Pulmonary artery endothelial cell (primary cell): ENCODE measurements around the gene HOXC13. TPM values are rescaled to one million over a fixed set of nuclear protein-coding genes. Genes with fewer than 3 reads are reported as not detected.

Experiments used
- DNase-seq: peaks from one replicate; pipeline ENCODE4 v3.0.0-alpha.2; 2011; ENCODE audit warnings: low read depth, low spot score
- total RNA-seq: library from RNA; depleted of rRNA; stranded (reverse); fragments of >200 nt; gene quantifications from 2 replicates; pipeline ENCODE4 v1.2.3, GENCODE V29; 2014

HOXC13 gene
- total RNA-seq, 1 donor from 2014 or later: not detected

DNA sequence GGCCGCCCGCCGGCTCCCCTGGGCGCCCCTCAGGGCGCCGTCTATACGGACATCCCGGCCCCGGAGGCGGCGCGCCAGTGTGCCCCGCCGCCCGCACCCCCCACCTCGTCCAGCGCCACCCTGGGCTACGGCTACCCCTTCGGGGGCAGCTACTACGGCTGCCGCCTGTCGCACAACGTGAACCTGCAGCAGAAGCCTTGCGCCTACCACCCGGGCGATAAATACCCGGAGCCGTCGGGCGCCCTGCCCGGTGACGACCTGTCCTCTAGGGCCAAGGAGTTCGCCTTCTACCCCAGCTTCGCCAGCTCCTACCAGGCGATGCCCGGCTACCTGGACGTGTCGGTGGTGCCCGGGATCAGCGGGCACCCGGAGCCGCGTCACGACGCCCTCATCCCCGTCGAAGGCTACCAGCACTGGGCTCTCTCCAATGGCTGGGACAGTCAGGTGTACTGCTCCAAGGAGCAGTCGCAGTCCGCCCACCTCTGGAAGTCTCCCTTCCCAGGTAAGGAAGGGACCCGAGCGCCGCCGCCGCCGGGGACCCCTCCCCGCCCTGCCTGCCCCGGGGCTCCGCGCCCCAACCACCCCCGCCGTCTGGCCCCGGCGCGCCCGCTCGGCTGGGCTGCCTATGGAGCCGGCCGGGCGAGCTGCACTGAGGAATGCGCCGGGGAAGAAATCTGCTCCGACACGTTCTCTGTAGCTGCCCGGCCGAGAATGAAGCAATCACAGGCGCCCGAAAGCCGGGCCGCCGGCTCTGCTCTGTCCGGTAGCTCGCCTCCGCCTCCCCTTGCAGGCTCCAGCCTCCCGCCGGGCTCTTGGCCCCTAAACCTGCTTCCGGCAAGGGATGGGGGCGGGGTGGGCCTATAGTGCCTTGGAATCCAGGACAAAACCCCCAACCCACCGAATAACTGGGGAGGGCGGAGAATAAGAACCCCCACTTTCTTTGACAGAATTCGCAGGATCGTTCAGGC is 794 bp downstream of the HOXC13 start:
- no peak for DNase-seq

DNA sequence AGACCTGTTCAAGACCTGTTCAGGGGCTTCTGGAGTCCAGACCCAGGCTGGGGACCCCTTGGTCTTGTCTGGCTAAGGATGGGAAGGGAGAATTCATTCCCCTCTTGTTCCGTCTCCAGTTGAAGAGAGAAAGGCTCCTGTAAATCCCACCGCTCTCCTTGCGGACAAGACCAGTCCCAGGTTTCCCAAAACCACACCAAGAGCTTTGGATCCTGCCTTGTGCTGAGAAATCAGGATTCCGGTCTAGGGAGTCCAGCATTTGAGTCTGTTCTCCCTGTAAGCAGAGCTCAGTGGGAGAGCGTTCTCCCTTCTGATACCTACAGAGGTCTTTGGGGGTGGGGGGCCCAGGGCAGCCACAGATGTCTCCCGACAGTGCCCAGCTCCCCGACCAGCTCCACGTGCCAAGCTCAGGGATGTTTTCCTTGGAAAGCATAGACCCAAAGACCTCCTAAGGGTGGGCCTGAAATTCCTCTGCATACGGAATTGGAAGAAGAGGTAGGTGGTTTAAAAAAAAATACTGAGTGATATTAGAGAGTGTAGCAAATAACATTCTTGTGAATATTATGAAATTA is 1.9 kb downstream of the HOXC13 start:
- no peak for DNase-seq

DNA sequence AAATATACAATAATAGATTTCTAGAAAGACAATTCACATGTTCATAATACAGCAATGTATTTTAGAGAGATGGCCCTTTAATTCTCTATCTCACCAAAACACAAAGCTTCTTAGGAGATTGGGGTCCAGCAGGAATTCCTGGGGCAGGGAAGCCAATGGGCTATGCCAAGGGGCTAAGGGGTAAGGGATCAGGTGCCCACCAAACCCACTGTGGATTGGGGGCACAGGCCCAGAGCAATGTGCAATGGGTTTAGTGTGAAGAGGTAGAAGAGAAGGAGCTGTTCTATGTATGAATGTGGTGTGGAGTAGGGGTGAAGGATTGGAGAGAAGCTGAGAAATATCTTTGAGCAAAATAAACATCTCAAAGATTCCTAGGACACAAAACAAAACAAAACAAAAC is 2.6 kb downstream of the HOXC13 start:
- no peak for DNase-seq

DNA sequence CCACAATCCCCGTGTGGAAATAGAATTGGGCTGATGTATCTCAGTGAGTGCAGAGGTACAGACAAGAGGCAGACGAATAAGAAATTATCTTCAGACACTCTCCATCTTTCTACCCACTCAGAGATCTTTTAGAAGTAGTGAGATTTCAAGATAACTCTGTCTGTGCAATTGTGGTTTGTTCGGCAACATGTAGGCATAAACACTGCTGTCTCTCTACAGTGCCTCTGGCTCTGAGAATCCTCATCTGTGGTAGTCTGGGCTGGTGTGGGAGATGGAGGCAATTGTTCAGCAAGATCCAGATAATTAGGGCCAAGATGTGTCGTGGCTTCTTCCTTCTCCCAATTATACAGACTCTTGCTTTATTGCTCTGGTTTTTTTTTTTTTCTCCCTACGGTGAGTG is 3.1 kb downstream of the HOXC13 start:
- DNase-seq: no peak

DNA sequence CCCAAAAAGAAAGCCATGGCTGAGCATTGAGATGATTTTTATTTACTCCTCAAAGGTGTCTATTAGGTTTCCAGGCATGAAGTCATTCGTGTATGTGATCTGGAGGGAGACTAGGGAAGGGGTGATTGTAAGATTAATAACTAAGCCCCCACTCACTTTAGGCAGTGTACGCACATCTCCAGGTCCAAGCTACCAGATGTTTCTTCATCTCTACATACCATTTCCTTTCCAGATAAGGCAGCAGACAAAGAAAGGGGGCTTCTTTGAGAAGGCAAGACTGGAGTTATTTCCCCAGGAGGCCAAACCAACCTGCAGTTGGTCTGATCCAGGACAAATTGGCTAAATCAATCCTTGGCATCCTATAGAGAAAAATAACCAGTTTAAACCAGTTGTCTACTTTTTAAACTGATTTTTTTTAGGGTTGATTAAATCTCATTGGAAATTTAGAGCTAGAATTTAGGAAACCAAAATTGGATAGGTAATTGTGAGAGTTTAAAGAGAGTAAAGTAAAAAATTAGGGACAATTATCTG is 3.9 kb downstream of the HOXC13 start:
- DNase-seq: no peak

DNA sequence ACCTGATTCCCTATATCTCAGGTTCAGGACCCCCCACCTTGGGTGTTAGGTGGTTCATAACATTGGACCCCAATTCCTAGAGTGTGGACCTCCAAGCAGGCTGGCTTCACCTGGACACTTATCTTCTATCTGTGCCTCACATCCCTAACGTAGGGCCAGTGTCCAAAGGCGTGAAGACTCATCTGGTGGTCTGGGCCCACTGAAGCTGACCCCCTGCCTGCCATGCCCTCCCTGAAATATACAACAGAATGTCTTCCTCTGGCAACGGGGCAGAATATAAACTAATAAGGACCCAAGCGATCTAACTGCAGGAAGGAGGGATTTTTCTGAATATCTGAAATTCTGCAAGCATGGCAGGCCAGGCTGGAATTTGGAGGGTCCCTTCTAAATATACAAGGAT is 5.6 kb downstream of the HOXC13 start:
- DNase-seq: no peak

DNA sequence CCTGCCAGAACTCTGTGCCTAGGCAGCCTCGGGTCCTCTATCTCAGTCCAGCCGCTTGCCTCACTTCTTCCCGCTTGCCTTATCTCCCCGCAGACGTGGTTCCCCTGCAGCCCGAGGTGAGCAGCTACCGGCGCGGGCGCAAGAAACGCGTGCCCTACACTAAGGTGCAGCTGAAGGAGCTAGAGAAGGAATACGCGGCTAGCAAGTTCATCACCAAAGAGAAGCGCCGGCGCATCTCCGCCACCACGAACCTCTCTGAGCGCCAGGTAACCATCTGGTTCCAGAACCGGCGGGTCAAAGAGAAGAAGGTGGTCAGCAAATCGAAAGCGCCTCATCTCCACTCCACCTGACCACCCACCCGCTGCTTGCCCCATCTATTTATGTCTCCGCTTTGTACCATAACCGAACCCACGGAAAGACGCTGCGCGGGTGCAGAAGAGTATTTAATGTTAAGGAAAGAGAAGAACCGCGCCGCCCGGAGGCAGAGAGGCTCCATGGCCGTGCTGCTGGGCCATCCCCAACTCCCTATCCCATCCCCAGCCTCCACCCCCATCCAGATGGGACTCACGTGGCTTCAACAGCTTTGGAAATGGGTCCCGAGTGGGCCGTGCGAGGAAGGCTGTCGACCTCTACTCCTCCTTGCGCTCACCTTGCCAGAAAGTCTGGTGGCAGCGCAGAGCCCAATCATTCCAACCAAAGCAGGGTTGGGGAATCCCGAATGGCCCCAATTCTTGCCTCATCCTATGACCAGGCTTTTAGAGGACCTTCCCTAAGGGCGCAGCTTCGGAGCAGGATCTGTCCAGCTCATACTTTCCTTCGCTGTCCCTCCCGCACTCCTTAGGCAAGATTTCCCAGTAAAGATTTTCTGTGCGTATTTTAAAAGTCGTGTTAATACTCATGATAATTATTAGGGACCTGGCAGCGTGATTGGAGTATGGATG is 6.5 kb downstream of the HOXC13 start:
- DNase-seq: no peak

DNA sequence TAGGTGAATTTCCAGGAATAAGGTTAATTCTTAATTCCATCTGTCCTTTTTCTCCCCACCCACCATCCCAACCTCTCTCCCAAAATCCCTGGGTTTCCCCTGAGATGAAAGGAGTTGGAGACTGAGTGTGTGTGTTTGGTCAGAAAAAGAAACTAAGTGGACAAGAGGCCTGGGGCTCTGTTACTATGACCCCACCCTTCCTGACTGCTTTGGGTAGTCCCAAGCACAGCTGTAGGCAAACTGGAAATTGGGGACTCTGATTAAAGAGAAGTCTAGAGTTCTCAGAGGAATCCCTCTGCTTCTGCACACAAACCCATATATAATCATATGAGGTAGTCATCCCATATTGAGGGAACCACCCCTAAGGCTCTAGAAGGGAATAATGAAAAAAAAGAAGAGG is 9.1 kb downstream of the HOXC13 start:
- no peak for DNase-seq

DNA sequence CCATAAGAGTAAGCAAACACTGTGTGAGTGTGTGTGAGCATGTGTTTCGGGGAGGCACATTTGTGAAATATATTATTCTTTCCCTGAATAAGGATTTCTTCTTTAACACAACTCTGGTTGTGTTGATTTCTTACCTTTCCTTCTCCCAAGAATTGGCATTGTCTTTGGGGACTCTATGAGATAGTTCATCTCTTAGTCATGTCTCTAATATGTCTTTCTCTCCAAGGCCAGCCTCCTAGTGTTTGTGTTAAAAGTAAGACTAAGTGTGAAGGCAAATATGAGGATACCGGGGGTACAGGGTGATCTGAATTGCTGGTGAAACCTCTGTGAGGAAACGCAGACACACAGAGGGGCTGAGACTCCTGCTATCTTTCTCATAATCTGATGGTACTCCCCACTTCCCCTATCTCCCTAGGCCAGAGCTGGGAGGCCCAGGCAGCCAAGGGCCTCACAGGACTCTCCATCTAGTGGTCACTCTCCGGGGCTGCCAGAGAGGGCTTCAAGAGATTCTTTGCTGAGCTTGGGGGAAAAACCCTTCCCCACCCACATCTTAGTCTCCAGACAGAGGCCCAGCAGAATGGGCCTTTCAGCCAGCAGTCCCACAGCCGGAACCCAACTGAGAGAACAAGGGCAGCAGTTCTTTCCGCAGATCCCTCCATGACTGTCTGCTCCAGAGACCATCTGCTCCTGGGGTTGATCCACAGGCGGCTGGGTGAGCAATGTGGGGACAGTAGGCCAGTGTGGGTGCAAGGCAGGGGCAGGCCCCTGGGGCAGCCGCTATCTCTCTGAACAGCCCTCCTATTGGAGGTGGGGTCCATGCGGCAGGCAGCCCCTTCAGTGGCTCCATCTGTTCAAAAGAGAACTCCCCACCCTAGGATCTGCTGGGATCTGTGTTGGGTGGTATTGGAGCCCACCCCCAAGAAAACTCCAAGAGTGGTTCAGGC is 10.3 kb downstream of the HOXC13 start:
- DNase-seq: no peak

DNA sequence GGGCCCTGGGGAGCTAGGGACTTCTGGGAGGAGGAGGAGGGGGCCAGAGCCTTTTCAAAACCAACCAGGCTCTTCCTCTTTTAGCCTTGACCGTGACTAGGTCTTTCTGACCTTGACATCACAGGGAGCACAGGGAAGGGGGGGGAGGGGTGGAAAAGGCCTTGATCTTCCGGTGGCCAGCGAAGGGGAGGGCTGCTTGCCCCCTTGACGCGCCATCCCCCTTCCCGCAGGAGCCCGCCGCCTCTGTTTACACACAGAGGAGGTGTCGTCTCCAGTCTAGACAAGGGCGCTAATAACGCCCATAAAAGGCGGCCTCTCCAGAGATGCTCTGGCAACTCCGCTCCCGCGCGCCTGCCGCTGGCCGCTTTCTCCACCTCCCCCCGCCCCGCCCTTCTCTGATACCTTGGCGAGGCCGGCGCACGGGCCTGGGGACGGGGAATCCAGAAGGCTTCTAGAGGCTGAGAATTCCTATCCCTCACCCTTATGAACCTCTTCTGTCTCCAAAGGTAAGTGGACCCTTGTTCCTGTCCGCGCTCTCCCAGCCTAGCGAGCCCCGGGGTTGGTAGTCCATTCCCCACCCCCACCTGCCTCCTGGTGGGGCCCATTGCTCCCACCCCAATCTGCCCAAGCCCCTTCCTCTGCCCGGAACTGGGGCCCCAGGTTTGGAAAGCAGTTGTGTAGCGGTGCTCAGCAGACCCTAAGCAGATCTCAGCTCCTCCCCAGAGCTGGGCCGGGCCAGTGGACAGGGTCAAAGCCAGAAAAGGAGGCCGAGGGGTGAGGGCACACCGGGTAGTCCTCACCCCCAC is 11.2 kb downstream of the HOXC13 start:
- DNase-seq: no peak

DNA sequence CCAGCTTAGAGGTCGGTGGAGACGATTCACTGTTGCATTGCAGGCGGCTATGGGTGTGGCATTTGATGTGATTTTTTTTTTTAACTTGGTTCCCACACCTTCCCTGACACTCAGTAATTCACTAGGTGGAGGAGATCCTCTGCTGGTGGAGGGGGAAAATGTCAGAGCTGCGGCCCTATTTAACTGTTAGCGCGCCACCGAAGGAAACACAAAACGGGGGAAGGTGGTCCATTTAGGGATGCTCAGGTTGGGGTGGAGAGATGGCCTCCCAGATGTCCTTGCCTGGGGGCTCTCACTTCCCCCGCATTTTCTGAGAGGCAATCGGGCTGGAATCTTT is 11.8 kb downstream of the HOXC13 start:
- DNase-seq: no peak

DNA sequence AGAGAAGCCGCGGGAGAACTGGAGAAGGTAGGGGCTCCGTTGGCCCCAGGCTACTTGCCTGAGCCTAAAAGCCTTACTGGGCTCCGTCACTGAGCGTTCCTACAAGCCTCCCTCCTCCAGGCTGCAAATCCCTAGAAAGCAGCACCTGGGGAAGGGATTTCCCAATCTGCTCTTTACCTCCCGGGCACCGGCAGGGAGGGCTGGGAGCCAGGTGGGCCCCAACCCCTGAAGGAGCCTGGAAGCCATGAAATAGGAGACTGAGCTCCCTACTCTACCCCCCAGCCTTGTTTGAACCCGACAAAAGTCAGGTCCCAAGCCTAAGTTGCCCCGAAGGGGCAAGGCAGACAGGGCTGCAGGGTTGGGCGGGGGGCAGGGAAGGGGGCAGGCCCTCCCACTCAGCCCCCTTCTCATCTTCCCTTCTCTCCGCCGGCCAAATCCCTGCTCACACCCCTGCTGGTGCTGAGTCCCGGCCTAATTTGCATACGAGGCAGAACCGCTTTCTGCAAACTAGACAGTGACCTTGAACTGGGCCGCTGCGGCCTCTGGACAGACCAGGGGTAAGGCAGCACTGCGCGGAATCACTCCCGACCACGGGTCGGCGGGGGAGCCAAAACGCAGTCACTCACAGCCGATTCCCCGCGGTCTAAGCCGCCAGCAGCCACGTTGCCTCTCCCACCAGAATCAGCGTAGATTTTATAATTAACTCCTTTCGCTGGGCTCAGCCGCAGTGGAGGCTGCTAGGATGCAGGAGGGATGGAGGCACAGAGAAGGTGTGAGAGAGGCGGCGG is 12.4 kb downstream of the HOXC13 start:
- no peak for DNase-seq

DNA sequence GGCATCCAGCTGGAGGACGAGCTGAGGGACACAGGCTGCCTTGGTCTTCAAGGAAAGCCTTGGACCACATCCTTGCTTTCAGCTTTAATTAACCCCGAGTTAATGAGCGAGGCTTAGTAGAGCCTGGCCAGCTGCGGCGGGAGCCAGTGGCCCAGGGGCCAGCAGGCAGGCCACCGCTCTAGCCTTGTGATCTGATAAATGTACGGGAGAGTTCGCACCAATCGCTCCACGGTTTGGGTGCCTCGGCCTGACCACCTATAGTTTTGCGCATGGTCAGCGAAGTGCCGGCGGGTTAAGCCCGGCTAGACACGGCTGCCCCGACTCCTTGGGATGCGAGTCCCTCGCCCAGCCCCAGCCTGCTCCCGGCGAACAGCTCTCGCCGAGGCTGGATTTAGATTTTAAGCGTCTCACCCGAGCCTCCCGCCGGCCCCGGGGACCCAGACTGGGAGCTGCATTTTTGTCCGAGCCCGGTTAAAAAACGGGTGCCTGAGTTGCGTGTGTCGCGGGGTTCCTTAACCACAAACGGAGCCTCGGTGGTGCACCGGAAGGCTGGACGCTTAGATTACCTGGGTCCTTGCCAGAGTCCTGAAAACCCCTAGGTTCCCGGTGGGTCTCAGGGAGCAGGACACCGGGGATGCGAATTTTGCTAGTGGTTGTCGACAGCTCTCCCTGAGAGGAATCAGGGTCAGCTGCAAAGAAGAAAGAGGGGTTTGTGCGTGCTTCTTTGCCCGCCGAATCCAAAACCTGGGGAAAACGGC is 13.1 kb downstream of the HOXC13 start:
- no peak for DNase-seq

DNA sequence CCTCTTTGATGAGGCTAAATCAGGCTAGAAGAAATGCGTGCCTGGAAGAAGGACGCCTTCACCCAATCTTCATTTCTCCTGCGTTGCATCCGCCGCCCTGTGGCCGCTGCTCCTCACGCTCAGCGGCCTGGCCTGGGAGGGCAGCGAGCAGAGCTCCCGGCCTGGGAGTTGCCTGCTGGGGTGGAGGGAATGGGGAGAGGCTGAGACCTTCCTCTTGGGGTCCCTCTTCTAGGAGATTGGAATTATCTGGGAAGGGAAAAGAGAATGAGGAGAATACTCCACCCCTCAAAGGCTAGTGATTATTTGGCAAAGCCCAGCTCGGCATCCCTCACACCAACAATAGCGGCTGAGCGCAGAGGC is 13.7 kb downstream of the HOXC13 start:
- no peak for DNase-seq

DNA sequence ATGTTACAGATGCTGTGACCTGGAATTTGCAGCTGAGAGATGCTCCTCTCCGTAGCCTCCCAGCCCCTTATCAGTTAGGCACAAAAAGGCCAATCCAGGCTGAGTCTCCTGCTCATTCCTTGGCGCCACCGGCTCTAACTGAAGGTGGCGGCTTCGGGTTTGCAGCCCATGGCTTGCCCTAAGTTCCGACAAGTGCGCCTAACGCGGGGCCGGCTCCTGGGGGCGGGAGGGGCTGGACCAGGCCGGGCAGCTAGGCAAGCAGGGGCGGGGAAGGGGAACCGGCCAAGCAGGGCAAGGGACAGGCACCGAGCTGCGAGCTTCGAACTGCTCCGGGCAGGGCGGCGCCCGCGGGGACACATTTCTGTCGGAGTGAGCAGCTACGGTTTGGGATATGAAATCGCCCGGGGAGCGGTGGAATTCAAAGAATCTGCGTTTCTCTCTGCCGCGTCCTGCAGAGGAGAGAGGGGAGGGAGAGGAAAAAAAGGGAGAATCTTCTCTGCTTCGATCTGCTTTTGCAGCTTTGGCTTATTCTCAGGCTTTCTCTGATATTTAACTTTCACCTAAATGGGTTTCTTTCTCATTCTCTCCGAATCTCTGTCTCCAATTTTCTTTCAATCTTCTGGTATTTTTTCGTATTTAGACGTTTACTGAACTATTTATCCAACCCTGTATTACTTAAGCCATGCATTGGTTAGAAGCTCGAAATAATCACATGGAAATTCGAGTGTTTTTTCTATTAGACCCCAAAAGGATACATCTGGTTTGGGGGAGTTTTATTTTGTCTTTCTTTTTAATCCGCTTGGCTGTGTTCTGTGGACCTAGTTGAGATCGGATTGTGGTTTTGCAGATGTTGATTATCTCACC is 14.5 kb downstream of the HOXC13 start:
- no peak for DNase-seq

DNA sequence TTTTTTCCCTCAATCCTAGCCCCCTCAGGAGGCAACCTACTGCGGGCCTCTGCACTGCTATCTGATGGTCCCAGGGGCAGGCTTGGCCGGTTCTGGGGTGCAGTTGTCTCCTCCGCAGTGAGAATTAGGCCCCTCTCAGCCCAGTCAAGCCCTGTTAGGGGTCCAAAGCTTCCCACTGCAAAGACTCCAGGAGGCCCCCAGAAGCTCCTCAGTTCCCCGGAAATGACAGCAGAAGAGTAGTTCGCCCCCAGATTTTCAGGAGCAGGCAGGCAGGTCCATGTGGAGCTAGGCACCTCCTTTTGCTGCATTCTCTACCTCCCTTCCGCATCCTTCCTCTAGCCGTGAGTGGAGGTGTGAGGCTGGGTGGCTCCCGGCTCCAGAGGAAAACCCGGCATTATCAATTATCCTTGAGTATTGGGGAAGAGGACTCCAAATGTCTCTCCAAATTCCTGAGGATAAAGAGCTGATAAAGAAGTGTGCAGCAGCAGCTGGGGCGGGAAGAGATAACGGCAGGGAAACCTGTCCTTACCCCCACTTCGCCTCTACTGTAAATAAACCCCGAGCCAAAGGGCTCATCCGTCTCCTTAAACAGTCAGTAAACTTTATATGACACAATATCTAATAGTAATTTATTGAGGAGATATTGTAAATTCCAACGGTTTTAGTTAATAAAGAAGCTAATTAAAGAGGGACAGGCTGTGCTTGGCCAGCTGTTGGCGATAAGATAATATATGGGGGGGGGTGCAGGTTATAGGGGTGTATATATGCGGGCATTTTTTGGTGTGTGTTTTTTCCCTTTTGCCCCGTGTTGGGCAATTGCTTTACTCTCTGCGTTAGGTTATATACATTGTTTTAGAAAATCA is 15.4 kb downstream of the HOXC13 start:
- no peak for DNase-seq

DNA sequence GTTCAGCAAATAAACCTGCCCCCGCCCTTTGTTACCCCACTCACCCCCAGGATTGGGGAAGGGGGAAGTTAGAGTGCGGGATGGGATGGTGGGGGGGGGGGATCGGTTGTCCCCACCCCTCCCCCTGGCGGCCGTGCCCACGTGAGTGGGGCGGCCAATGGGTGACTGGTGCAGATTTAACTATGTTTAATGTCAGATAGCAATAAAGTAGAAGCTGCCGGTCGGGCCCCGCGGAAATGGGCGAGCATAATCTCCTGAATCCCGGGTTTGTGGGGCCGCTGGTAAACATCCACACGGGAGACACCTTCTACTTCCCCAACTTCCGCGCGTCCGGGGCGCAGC is 16.0 kb downstream of the HOXC13 start, which contains the start of gene HOXC12:
Gene HOXC12, plus strand, starts transcription at position 210 of the 342 bp plus-strand sequence. Its CDS starts 27 bp downstream, at position 237.
- no peak for DNase-seq
